GM10248 (cell line): ENCODE results near the gene AEBP1.

Experiments
- CTCF ChIA-PET: fragments of 300-600 bp; sonication (Branson Sonifier 250); formaldehyde crosslinking; extraction: SDS; loops from one replicate; lab custom pipeline; 2021; ENCODE audit warnings: antibody characterized with exemption; lab: Yijun Ruan, JAX
- POLR2A ChIA-PET: fragments of 350-650 bp; sonication (Branson Sonifier 250); formaldehyde crosslinking; extraction: SDS; loops from one replicate; lab custom pipeline; 2020; ENCODE audit warnings: antibody characterized with exemption; lab: Yijun Ruan, JAX
- DNase-seq: peaks from one replicate; pipeline ENCODE4 v3.0.0; 2012; ENCODE audit errors: extremely low spot score
- TF ChIP-seq, protein P1 (sequence below): IDR thresholded peaks from 2 replicates; pipeline ENCODE4 v1.5.1; 2012; ENCODE audit warnings: mild to moderate bottlenecking, low read depth; ENCODE audit errors: extremely low read depth, missing control alignments, control extremely low read depth

Gene AEBP1

DNA sequence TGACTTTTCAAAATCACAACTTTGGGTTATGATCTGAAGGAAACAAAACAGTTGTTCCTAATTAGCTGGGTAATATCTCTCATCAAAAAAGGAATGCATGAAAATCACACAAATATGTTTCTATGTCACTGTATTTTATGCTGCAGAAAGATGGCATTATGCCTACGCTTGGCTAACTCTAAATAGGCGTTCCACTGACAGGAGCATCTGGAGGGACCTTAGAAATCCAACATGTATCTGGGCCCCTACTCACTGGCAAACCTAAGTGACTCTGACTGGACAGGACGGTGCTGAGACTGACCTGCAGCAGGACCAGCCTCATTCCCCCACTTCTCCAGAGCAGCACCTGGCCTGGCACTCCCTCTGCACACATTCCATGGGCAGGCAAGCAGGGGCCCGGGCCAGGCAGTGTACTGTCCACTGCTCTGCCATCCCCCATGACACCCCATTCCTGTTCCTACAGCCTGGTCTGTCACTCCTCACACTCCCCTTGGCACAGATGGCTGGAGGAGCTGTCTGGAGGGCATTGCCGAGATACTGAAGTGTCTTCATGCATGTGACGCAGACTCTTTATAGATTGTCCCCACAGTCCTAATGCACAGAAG is 39.6 kb downstream of the AEBP1 start:
- DNase-seq = no peak
- TF ChIP-seq, protein P1, sequence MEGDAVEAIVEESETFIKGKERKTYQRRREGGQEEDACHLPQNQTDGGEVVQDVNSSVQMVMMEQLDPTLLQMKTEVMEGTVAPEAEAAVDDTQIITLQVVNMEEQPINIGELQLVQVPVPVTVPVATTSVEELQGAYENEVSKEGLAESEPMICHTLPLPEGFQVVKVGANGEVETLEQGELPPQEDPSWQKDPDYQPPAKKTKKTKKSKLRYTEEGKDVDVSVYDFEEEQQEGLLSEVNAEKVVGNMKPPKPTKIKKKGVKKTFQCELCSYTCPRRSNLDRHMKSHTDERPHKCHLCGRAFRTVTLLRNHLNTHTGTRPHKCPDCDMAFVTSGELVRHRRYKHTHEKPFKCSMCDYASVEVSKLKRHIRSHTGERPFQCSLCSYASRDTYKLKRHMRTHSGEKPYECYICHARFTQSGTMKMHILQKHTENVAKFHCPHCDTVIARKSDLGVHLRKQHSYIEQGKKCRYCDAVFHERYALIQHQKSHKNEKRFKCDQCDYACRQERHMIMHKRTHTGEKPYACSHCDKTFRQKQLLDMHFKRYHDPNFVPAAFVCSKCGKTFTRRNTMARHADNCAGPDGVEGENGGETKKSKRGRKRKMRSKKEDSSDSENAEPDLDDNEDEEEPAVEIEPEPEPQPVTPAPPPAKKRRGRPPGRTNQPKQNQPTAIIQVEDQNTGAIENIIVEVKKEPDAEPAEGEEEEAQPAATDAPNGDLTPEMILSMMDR = no peak
- ChIA-PET POLR2A (no interaction called here), CTCF (interaction anchor here (1.2 kb wide), 1 partner anchor 12 kb away, joined by 3 read pairs; no protein-coding TSS in a partner anchor)

DNA sequence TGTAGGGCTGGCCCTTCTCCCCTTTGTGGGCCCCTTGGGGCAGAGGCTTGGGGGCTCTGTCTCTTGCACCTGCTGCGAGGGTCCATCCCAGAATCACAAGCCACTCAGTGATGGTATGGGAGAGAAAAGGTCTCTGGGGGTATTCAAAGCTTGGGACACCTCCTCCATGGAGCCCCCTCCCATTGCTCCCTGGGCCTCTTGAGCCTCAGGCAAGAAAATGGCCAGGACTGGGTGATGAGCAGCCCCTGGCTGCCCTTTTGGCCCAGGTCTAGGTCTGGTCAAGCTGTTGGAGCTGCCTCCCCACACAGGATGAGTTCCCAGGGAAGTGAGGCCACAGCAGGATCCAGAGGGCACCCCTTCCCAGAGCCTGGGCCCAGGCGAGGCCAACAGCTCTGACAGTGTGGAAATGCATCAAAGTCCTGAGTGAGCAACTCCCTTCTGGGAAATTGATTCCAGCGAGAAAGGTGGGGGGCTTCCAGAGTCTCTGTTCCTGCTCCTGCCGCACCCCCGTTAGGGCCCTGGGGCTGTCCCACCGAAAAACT is 40.4 kb downstream of the AEBP1 start:
- TF ChIP-seq, protein P1 = no peak
- CTCF ChIA-PET = interaction anchor here (0.6 to 1.2 kb wide), 2 partner anchors 13 to 26 kb away, joined by 3 read pairs; no protein-coding TSS in a partner anchor

DNA sequence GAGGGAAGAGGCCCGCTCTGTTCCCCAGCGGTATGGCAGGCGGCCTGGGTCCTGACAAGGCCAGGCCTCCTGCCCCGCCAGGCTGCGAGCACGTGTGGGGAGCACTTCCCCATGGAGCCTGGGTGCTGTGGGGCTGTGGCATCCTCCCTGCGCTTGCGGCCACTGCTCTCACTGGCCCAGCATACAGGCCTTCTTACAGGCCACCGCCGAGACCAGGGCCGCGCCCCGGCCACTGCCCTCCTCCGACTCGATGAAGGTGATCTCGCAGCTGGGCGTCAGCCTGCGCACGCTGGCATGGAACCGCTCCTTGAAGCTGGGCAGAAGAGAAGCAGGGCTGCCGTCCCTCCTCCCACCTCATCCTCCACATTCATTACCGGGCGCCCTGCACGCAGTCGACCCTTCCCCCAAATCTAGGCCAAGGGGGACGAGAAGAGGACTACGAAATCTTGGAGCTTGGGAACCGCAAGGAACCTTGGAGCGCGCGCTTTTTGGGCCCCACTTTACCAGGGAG is 40.9 kb downstream of the AEBP1 start:
- CTCF ChIA-PET = interaction anchor here (0.6 kb wide), 1 partner anchor 26 kb away, joined by 3 read pairs; no protein-coding TSS in a partner anchor
- no peak for DNase-seq
- POLR2A ChIA-PET = no interaction called here
- TF ChIP-seq, protein P1 = no peak

More for the DNA sequence above, 40.4 kb downstream of the AEBP1 start:
- POLR2A ChIA-PET = no interaction called here
- DNase-seq = no peak

DNA sequence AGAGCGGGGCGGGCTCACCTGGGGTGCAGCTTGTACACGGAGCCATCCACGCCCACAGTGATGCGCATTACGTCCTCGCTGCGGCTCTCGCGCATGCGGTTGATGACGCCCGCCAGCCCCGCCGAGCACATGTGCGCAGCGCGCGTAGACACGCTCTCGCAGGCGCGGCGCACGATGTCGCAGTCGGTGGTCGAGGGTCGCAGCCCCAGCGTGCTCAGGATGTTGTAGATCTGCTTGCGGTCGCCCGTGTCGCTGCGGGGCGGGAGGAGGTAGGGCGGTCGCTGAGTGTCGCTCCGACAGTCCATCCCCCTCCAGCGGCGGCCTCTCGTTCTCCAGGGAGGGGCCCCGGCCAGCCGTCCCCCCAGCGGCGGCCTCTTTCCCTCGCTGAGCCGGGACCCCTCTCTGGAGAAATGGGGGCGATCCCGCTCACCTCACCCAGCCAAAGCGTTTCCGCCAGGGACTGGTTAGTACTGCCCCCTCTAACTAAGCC is 41.4 kb downstream of the AEBP1 start:
- TF ChIP-seq, protein P1 = no peak
- CTCF ChIA-PET = interaction anchor here (0.6 kb wide), 1 partner anchor 25 kb away, joined by 3 read pairs; no protein-coding TSS in a partner anchor
- DNase-seq = no peak
- POLR2A ChIA-PET = no interaction called here

DNA sequence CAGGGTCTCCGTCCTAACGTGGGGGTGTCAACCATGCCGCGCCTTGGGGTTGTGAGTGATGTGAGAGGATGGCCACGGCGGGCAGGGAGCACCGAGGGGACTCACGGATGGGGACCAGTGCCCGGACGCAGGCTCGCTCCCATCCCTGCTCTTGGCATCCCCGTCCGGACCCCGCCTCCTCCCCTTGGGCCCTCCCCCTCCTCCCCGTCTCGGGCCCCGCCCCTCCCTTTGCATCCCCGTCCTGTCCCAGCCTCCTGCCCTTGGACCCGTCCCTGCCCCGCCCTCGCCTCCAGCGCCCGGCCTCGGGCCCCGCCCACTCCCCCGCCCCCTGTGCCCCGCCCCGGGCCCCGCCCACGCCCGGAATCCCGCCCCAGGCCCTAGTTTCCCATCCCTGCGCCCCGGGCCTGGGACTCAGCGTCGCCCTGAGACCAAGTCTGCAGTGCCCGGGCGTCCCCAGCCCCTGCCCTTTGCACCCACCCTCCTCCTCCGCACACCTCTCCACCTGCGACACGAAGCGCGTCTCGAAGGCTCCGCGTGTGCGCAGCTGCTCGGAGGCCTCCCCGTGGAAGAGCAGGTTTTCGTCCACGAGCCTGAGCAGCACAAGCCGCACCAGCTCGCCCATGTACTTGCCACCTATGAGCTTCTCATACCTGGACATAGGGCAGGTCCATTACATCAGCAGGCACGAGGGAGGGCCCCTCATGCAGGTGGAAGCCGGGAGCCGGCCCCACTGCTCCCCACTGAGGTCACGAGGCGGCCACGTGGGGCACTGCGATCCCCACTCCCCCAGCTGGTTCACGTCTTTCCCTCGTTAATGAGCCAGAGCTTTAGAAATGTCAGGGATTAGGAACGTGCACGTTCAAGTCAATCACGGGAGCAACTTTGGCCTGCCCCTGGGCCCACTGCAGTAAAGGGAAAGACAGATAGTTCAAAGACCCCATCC is 42.1 kb downstream of the AEBP1 start:
- CTCF ChIA-PET = interaction anchor here (1.4 to 1.8 kb wide), 3 partner anchors 18 to 95 kb away, joined by 3 to 7 read pairs (median 4); no protein-coding TSS in a partner anchor
- TF ChIP-seq, protein P1 = no peak
- peak; percentile 84 for DNase-seq
- POLR2A ChIA-PET = no interaction called here
